ENCODE data around the gene CAMK1D. TPM values are rescaled to one million over a fixed set of nuclear protein-coding genes. Genes with fewer than 3 reads are reported as not detected.
A peak's percentile ranks its signal among the peaks of the same experiment; 100 is the strongest.

The CAMK1D gene
- total and polyA plus RNA-seq, 10 of the 15 experiments (the other 5 are each of a cell fraction or from before 2014, with no cell fraction given) = 2.1 to 35.5 (median 14.7) TPM

DNA sequence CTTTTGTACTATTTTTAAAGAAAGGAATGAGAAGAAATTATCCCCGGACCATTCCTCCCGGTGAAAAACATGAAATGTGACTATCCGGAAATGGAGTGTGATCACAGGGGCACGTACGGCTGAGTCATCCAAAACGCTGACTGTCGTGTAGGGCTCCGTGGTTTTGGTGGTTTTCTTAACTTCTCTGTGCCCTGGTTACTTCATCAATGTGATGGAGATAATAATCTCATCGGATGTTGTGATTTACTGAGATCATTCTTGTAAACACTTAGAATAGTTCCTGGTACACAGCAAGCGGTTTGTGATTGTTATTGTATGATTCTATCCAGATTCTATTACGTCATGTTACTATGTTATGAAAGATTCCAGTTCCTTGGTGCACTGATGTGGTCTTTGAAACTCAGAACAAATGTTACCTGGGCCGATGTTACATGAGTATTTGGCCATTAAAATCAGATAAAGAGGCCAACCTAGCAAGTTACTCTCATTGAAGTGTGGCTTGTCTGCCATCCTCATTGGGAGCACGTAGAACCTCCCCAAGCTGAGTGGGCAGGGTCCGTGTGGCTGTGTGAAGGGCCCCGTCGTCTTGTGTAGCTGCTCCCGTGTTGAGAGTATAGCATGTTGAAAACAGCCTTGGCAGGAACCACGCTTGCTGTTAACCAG, 99.5 kb downstream of the CAMK1D start (continued):
- TF ChIP-seq, protein P1, sequence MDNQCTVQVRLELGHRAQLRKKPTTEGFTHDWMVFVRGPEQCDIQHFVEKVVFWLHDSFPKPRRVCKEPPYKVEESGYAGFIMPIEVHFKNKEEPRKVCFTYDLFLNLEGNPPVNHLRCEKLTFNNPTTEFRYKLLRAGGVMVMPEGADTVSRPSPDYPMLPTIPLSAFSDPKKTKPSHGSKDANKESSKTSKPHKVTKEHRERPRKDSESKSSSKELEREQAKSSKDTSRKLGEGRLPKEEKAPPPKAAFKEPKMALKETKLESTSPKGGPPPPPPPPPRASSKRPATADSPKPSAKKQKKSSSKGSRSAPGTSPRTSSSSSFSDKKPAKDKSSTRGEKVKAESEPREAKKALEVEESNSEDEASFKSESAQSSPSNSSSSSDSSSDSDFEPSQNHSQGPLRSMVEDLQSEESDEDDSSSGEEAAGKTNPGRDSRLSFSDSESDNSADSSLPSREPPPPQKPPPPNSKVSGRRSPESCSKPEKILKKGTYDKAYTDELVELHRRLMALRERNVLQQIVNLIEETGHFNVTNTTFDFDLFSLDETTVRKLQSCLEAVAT (IDR thresholded peaks at IDR 0.05) = peak; percentile 46; the same call in 1 of the 2 replicates
- TF ChIP-seq BCL11A (IDR thresholded peaks at IDR 0.05; ENCODE audit: low read depth, low read length) (peak; percentile 61), GABPA (IDR thresholded peaks at IDR 0.05; ENCODE audit: low read depth) (peak; percentile 72), TAF1 (IDR thresholded peaks at IDR 0.05; ENCODE audit: borderline replicate concordance, low read depth, low read length) (peak; percentile 52; the same call in 1 of the 2 replicates), BACH1 (IDR thresholded peaks at IDR 0.05; ENCODE audit: borderline replicate concordance) (peak; percentile 58; the same call in 1 of the 2 replicates), NFIC (IDR thresholded peaks at IDR 0.05; ENCODE audit: low read depth, low read length) (peak; percentile 91), ZNF217 (IDR thresholded peaks at IDR 0.05) (no peak), NBN (IDR thresholded peaks at IDR 0.05) (peak; percentile 38; the same call in 1 of the 2 replicates), MTA2 (IDR thresholded peaks at IDR 0.05; ENCODE audit: low read depth) (peak; percentile 71), EZH2 (IDR thresholded peaks at IDR 0.05; ENCODE audit: borderline replicate concordance, control insufficient read depth, low read depth, low read length) (no peak), CEBPB (IDR thresholded peaks at IDR 0.05; ENCODE audit: borderline replicate concordance in 1 of 2, low read depth in 2 of 2, low read length in 2 of 2) (peak in 1 of 2 experiments; percentile 31; a peak in 1 of 4 replicates), IKZF2 (IDR thresholded peaks at IDR 0.05) (peak; percentile 68 to 82), DPF2 (IDR thresholded peaks at IDR 0.05) (peak; percentile 69; the same call in 1 of the 2 replicates), RAD51 (IDR thresholded peaks at IDR 0.05) (peak; percentile 55; the same call in 1 of the 2 replicates)
- TF ChIP-seq, protein P2, sequence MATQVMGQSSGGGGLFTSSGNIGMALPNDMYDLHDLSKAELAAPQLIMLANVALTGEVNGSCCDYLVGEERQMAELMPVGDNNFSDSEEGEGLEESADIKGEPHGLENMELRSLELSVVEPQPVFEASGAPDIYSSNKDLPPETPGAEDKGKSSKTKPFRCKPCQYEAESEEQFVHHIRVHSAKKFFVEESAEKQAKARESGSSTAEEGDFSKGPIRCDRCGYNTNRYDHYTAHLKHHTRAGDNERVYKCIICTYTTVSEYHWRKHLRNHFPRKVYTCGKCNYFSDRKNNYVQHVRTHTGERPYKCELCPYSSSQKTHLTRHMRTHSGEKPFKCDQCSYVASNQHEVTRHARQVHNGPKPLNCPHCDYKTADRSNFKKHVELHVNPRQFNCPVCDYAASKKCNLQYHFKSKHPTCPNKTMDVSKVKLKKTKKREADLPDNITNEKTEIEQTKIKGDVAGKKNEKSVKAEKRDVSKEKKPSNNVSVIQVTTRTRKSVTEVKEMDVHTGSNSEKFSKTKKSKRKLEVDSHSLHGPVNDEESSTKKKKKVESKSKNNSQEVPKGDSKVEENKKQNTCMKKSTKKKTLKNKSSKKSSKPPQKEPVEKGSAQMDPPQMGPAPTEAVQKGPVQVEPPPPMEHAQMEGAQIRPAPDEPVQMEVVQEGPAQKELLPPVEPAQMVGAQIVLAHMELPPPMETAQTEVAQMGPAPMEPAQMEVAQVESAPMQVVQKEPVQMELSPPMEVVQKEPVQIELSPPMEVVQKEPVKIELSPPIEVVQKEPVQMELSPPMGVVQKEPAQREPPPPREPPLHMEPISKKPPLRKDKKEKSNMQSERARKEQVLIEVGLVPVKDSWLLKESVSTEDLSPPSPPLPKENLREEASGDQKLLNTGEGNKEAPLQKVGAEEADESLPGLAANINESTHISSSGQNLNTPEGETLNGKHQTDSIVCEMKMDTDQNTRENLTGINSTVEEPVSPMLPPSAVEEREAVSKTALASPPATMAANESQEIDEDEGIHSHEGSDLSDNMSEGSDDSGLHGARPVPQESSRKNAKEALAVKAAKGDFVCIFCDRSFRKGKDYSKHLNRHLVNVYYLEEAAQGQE (IDR thresholded peaks at IDR 0.05; ENCODE audit: low read depth, low read length) = no peak
- TF ChIP-seq, protein P3, sequence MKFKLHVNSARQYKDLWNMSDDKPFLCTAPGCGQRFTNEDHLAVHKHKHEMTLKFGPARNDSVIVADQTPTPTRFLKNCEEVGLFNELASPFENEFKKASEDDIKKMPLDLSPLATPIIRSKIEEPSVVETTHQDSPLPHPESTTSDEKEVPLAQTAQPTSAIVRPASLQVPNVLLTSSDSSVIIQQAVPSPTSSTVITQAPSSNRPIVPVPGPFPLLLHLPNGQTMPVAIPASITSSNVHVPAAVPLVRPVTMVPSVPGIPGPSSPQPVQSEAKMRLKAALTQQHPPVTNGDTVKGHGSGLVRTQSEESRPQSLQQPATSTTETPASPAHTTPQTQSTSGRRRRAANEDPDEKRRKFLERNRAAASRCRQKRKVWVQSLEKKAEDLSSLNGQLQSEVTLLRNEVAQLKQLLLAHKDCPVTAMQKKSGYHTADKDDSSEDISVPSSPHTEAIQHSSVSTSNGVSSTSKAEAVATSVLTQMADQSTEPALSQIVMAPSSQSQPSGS (IDR thresholded peaks at IDR 0.05; ENCODE audit: low read length) = peak; percentile 87

Data from GM12878 (cell line).